HuH-7.5 (cell line): ENCODE data around the gene RHAG.
"Not testable (repeated sequence)": the region's sequence is repeated elsewhere in the genome, so short reads cannot be mapped to it uniquely, and the experiment has no call there.

Source experiments
- DNase-seq: peaks from one replicate; pipeline ENCODE4 v3.0.0; 2011; ENCODE audit warnings: low spot score

RHAG gene

GRCh38 chr6:49635978-49636712, 494 bp downstream of the RHAG start:
- no peak for DNase-seq

GRCh38 chr6:49635480-49635879, 1.2 kb downstream of the RHAG start:
- no peak for DNase-seq

GRCh38 chr6:49634836-49635218, 1.8 kb downstream of the RHAG start:
- DNase-seq = no peak

GRCh38 chr6:49634092-49634835, 2.4 kb downstream of the RHAG start:
- DNase-seq = no peak

- DNase-seq = no peak
Measured at GRCh38 chr6:49633541-49633940, 3.1 kb downstream of the RHAG start.

GRCh38 chr6:49632727-49633126, 3.9 kb downstream of the RHAG start:
- no peak for DNase-seq

- DNase-seq = not testable (repeated sequence)
Measured at GRCh38 chr6:49629485-49630088, 7.1 kb downstream of the RHAG start.

GRCh38 chr6:49626811-49627210, 9.8 kb downstream of the RHAG start:
- no peak for DNase-seq

GRCh38 chr6:49618257-49618656, 18.4 kb downstream of the RHAG start:
- no peak for DNase-seq

GRCh38 chr6:49614144-49614543, 22.5 kb downstream of the RHAG start:
- DNase-seq = not testable (repeated sequence)

- no peak for DNase-seq
Measured at GRCh38 chr6:49609285-49609684, 27.4 kb downstream of the RHAG start.

- not testable (repeated sequence) for DNase-seq
Measured at GRCh38 chr6:49608275-49608674, 28.4 kb downstream of the RHAG start.

GRCh38 chr6:49607391-49607982, 29.2 kb downstream of the RHAG start:
- DNase-seq = no peak

- DNase-seq = peak; percentile 20
Measured at GRCh38 chr6:49606721-49607390, 29.8 kb downstream of the RHAG start.

GRCh38 chr6:49604080-49604479, 32.6 kb downstream of the RHAG start:
- DNase-seq = not testable (repeated sequence)

- not testable (repeated sequence) for DNase-seq
Measured at GRCh38 chr6:49587262-49587661, 49.4 kb downstream of the RHAG start.

GRCh38 chr6:49582529-49582928, 54.1 kb downstream of the RHAG start:
- no peak for DNase-seq

- DNase-seq = no peak
Measured at GRCh38 chr6:49579649-49580048, 57.0 kb downstream of the RHAG start.

- DNase-seq = no peak
Measured at GRCh38 chr6:49576618-49577017, 60.0 kb downstream of the RHAG start.

GRCh38 chr6:49570474-49571079, 66.1 kb downstream of the RHAG start:
- no peak for DNase-seq

- no peak for DNase-seq
Measured at GRCh38 chr6:49565855-49566254, 70.8 kb downstream of the RHAG start.

- DNase-seq = no peak
Measured at GRCh38 chr6:49565261-49565660, 71.4 kb downstream of the RHAG start.
